Progenitor cell of endocrine pancreas (in vitro differentiated cells): ENCODE measurements around the gene EWSR1. TPM values are rescaled to one million over a fixed set of nuclear protein-coding genes. Genes with fewer than 3 reads are reported as not detected.

Experiments
- DNase-seq: peaks from one replicate; pipeline ENCODE4 v3.0.0; 2021; ENCODE audit warnings: low spot score; ENCODE audit not compliant: unreplicated experiment
- H3K27ac Mint-ChIP-seq: 2 replicates; pipeline ENCODE4 v1.8.0; 2021; ENCODE audit warnings: mild to moderate bottlenecking, moderate library complexity, mixed read lengths
- H3K27me3 Mint-ChIP-seq: 2 replicates; pipeline ENCODE4 v1.8.0; 2021; ENCODE audit warnings: mixed read lengths
- H3K36me3 Mint-ChIP-seq: 2 replicates; pipeline ENCODE4 v1.8.0; 2022; ENCODE audit warnings: mixed read lengths; ENCODE audit not compliant: insufficient read depth
- H3K4me1 Mint-ChIP-seq: 2 replicates; pipeline ENCODE4 v1.8.0; 2021; ENCODE audit warnings: low read depth, mixed read lengths
- H3K4me3 Mint-ChIP-seq: 2 replicates; pipeline ENCODE4 v1.8.0; 2021; ENCODE audit warnings: low read depth, mild to moderate bottlenecking, moderate library complexity, mixed read lengths
- H3K9me3 Mint-ChIP-seq: 2 replicates; pipeline ENCODE4 v1.8.0; 2021; ENCODE audit warnings: low read depth, mixed read lengths
- total RNA-seq: library from RNA; stranded (reverse); gene quantifications from 2 replicates; pipeline ENCODE4 v1.2.1, GENCODE V29; 2021
- TF ChIP-seq, protein P1 (sequence below): fragments of 200-600 bp; sonication (generic); IDR thresholded peaks from one replicate; pipeline ENCODE4 v1.5.0; 2021; ENCODE audit warnings: antibody characterized with exemption, mild to moderate bottlenecking; ENCODE audit not compliant: unreplicated experiment

Gene EWSR1
- total RNA-seq, 1 donor from 2014 or later = 442 TPM

DNA sequence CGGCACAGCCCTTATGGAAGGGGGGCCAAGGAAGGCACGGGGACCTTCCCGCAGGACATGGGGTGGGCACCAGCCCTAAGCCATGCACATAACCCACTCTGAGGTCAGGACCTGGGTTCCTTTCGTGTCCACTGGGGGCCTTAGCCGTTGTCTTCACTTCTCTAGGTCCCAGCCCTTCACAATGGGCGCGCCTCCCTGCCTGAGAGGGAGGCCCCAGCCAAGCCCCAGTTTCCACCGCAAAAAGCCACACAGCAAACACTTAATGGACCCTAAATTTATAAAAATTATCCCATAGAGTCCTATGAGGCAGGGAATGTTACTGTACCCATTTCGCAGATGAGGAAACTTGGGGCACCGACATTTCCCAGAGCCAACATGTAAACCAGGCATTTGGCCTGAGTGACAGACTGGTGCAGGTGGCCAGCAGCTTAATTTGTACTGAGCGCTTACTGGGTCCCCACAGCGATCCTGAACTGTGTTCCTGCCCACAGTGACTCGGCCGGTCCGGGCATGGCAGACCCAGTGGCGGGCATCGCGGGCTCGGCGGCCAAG is 39.6 kb downstream of the EWSR1 start:
- TF ChIP-seq, protein P1, sequence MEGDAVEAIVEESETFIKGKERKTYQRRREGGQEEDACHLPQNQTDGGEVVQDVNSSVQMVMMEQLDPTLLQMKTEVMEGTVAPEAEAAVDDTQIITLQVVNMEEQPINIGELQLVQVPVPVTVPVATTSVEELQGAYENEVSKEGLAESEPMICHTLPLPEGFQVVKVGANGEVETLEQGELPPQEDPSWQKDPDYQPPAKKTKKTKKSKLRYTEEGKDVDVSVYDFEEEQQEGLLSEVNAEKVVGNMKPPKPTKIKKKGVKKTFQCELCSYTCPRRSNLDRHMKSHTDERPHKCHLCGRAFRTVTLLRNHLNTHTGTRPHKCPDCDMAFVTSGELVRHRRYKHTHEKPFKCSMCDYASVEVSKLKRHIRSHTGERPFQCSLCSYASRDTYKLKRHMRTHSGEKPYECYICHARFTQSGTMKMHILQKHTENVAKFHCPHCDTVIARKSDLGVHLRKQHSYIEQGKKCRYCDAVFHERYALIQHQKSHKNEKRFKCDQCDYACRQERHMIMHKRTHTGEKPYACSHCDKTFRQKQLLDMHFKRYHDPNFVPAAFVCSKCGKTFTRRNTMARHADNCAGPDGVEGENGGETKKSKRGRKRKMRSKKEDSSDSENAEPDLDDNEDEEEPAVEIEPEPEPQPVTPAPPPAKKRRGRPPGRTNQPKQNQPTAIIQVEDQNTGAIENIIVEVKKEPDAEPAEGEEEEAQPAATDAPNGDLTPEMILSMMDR = no peak
- Mint-ChIP-seq H3K27me3 (peaks cover 4% of the 10 kb centered on the region), H3K9me3 (no peaks in the 10 kb centered on the region), H3K4me3 (peak overlapping the region; percentile 81), H3K27ac (peak overlapping the region; percentile 86), H3K36me3 (no peaks in the 10 kb centered on the region), H3K4me1 (peaks cover 3% of the 10 kb centered on the region)
- DNase-seq = no peak

DNA sequence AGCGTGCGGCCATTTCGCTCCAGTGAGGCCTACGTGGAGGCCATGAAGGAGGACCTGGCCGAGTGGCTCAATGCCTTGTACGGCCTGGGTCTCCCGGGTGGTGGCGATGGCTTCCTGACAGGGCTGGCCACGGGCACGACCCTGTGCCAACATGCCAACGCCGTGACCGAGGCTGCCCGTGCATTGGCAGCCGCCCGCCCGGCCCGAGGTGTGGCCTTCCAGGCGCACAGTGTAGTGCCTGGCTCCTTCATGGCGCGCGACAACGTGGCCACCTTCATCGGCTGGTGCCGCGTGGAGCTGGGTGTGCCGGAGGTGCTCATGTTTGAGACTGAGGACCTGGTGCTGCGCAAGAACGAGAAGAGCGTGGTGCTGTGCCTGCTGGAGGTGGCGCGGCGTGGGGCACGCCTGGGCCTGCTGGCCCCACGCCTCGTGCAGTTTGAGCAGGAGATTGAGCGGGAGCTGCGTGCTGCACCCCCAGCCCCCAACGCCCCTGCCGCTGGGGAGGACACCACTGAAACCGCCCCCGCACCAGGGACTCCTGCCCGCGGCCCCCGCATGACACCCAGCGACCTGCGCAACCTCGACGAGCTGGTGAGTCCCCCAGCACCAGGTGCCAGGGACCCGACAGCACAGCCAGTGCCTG is 40.2 kb downstream of the EWSR1 start:
- Mint-ChIP-seq H3K4me3 (peak overlapping the region; percentile 35), H3K27me3 (peaks cover 10% of the 10 kb centered on the region), H3K4me1 (peaks cover 3% of the 10 kb centered on the region), H3K36me3 (no peaks in the 10 kb centered on the region), H3K9me3 (no peaks in the 10 kb centered on the region), H3K27ac (no peak overlapping the region)
- no peak for DNase-seq
- TF ChIP-seq, protein P1 = no peak

DNA sequence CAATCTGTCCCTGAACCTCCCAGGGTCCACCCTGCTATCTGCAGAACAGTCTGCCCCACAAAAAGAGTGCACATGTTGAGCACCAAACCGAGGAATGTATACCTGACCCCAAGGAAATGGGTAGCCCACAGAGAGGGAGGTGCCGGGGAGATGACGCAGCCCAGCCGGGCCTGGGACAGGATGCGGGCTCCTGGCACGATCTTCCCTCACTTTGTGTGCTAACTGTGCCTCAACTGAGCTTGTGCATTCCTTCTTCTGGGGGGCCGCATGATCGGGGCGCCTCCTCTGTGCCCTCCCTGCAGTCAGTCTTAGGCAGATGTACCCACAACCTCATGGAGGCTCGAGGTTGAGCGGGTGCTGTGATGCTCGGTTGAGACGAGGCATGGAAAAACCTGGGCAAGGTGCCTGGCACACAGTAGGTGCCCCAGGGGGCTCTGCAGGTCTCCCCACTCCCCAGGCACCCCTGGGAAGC is 40.8 kb downstream of the EWSR1 start:
- TF ChIP-seq, protein P1 = no peak
- H3K9me3 Mint-ChIP-seq = no peaks in the 10 kb centered on the region
- peak overlapping the region; percentile 35 for H3K4me3 Mint-ChIP-seq
- H3K27ac Mint-ChIP-seq = no peak overlapping the region
- H3K36me3 Mint-ChIP-seq = no peaks in the 10 kb centered on the region
- peaks cover 16% of the 10 kb centered on the region for H3K27me3 Mint-ChIP-seq
- DNase-seq = no peak
- peaks cover 3% of the 10 kb centered on the region for H3K4me1 Mint-ChIP-seq

DNA sequence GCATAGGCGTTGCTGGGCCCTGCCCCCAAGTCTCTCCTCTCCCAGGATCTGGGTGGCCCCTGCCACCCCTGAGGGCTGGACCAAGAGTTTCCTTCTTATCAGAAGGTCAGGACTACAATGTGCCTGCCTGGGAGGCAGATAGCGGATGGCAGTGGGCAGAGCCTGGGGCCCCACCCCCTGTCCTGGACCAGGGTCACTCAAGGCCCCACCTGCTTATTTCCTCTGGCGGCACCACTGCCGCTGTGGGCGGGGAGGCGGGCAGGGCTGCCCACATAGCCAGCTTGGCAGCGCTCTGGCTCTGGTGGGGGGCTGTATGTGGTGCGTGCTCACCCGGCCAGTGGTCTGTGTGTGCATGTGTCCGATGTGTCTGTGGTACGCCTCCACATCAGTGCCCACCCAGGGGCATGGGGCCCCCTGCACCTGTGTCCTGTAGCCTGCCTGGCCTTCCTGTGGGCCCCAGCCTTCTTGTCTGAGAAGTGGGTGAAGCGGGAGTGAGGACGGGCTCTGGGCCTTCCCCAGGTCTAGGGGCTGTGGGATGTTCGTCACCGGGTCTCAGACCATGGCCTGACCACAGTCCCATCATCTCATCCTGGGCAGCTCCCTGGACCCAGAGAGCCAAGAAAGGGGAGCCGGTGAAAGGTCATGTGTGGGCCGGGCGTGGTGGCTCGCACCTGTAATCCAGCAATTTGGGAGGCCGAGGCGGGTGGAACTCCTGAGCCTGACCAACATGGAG is 41.4 kb downstream of the EWSR1 start:
- H3K4me3 Mint-ChIP-seq = no peak overlapping the region

More for the DNA sequence above, 41.4 kb downstream of the EWSR1 start:
- DNase-seq = no peak
- TF ChIP-seq, protein P1 = no peak
- H3K27me3 Mint-ChIP-seq = peaks cover 23% of the 10 kb centered on the region
- no peaks in the 10 kb centered on the region for H3K36me3 Mint-ChIP-seq
- no peaks in the 10 kb centered on the region for H3K9me3 Mint-ChIP-seq
- peaks cover 3% of the 10 kb centered on the region for H3K4me1 Mint-ChIP-seq
- no peak overlapping the region for H3K27ac Mint-ChIP-seq
